ENCODE data around the gene POMT1. TPM values are rescaled to one million over a fixed set of nuclear protein-coding genes. Genes with fewer than 3 reads are reported as not detected.

POMT1 gene
- total RNA-seq, 1 donor from 2014 or later = 34.8 TPM

GRCh38 chr9:131565369-131565768 is 62.7 kb downstream of the POMT1 start:
- FAIRE-seq = no peak
- H3K4me3 Mint-ChIP-seq (ENCODE audit: unreplicated experiment) = no peak overlapping the region
- peaks cover 7% of the 10 kb centered on the region for H3K4me1 Mint-ChIP-seq (ENCODE audit: low read depth, unreplicated experiment)
- Histone ChIP-seq H4K20me1 (ENCODE audit: insufficient read depth, low read length) (no peaks in the 10 kb centered on the region), H3K27ac (ENCODE audit: low read depth, low read length) (no peak overlapping the region), H3K4me3 (ENCODE audit: insufficient read depth, low read depth, low read length) (no peak overlapping the region), H2AFZ (ENCODE audit: low read depth, low read length) (no peak overlapping the region), H3K4me2 (ENCODE audit: low read length) (no peak overlapping the region), H3K9me3 (ENCODE audit: insufficient read depth, low read depth, low read length) (no peaks in the 10 kb centered on the region), H3K79me2 (ENCODE audit: insufficient read depth, low read length) (no peaks in the 10 kb centered on the region), H3K9ac (ENCODE audit: low read length) (no peak overlapping the region), H3K36me3 (ENCODE audit: insufficient read depth, low read length) (no peaks in the 10 kb centered on the region), H3K27me3 (ENCODE audit: insufficient read depth, low read length) (no peaks in the 10 kb centered on the region), H3K4me1 (ENCODE audit: insufficient read depth, low read length) (no peaks in the 10 kb centered on the region)
- H3K27ac Mint-ChIP-seq (ENCODE audit: unreplicated experiment) = no peak overlapping the region
- TF ChIP-seq CTCF (IDR thresholded peaks at IDR 0.05; ENCODE audit: insufficient read depth, low read depth, low read length) = no peak
- TF ChIP-seq EZH2 (IDR thresholded peaks at IDR 0.05; ENCODE audit: insufficient read depth, low read length) = no peak
- H3K9me3 Mint-ChIP-seq (ENCODE audit: unreplicated experiment) = peaks cover 18% of the 10 kb centered on the region
- peaks cover 10% of the 10 kb centered on the region for H3K36me3 Mint-ChIP-seq (ENCODE audit: low read depth, unreplicated experiment)
- no peak for DNase-seq (ENCODE audit: low read depth)
- no peaks in the 10 kb centered on the region for H3K27me3 Mint-ChIP-seq (ENCODE audit: low read depth, unreplicated experiment)

GRCh38 chr9:131566158-131566557 is 63.4 kb downstream of the POMT1 start:
- Mint-ChIP-seq H3K9me3 (ENCODE audit: unreplicated experiment) (peaks cover 15% of the 10 kb centered on the region), H3K4me3 (ENCODE audit: unreplicated experiment) (no peak overlapping the region)
- no peaks in the 10 kb centered on the region for H3K9me3 ChIP-seq (ENCODE audit: insufficient read depth, low read depth, low read length)

GRCh38 chr9:131567910-131568309 is 65.2 kb downstream of the POMT1 start:
- Histone ChIP-seq H3K4me1 (ENCODE audit: insufficient read depth, low read length) (no peaks in the 10 kb centered on the region), H3K27me3 (ENCODE audit: insufficient read depth, low read length) (no peaks in the 10 kb centered on the region), H4K20me1 (ENCODE audit: insufficient read depth, low read length) (no peaks in the 10 kb centered on the region), H3K4me3 (ENCODE audit: insufficient read depth, low read depth, low read length) (no peak overlapping the region), H3K36me3 (ENCODE audit: insufficient read depth, low read length) (no peaks in the 10 kb centered on the region), H3K4me2 (ENCODE audit: low read length) (no peak overlapping the region), H3K27ac (ENCODE audit: low read depth, low read length) (no peak overlapping the region), H3K9me3 (ENCODE audit: insufficient read depth, low read depth, low read length) (no peaks in the 10 kb centered on the region), H3K79me2 (ENCODE audit: insufficient read depth, low read length) (no peaks in the 10 kb centered on the region), H2AFZ (ENCODE audit: low read depth, low read length) (no peak overlapping the region), H3K9ac (ENCODE audit: low read length) (no peak overlapping the region)
- H3K9me3 Mint-ChIP-seq (ENCODE audit: unreplicated experiment) = peaks cover 14% of the 10 kb centered on the region
- peaks cover 12% of the 10 kb centered on the region for H3K36me3 Mint-ChIP-seq (ENCODE audit: low read depth, unreplicated experiment)
- TF ChIP-seq EZH2 (IDR thresholded peaks at IDR 0.05; ENCODE audit: insufficient read depth, low read length) = no peak
- TF ChIP-seq CTCF (IDR thresholded peaks at IDR 0.05; ENCODE audit: insufficient read depth, low read depth, low read length) = no peak
- H3K27ac Mint-ChIP-seq (ENCODE audit: unreplicated experiment) = no peak overlapping the region
- H3K27me3 Mint-ChIP-seq (ENCODE audit: low read depth, unreplicated experiment) = no peaks in the 10 kb centered on the region
- no peak for FAIRE-seq
- DNase-seq (ENCODE audit: low read depth) = no peak
- H3K4me1 Mint-ChIP-seq (ENCODE audit: low read depth, unreplicated experiment) = no peaks in the 10 kb centered on the region
- H3K4me3 Mint-ChIP-seq (ENCODE audit: unreplicated experiment) = no peak overlapping the region

More at GRCh38 chr9:131566158-131566557, 63.4 kb downstream of the POMT1 start:
- Histone ChIP-seq H3K27ac (ENCODE audit: low read depth, low read length) (no peak overlapping the region), H3K4me2 (ENCODE audit: low read length) (no peak overlapping the region), H3K36me3 (ENCODE audit: insufficient read depth, low read length) (no peaks in the 10 kb centered on the region), H3K27me3 (ENCODE audit: insufficient read depth, low read length) (no peaks in the 10 kb centered on the region), H3K79me2 (ENCODE audit: insufficient read depth, low read length) (no peaks in the 10 kb centered on the region), H3K4me1 (ENCODE audit: insufficient read depth, low read length) (no peaks in the 10 kb centered on the region), H2AFZ (ENCODE audit: low read depth, low read length) (no peak overlapping the region), H3K9ac (ENCODE audit: low read length) (no peak overlapping the region), H3K4me3 (ENCODE audit: insufficient read depth, low read depth, low read length) (no peak overlapping the region), H4K20me1 (ENCODE audit: insufficient read depth, low read length) (no peaks in the 10 kb centered on the region)
- no peak for DNase-seq (ENCODE audit: low read depth)
- TF ChIP-seq EZH2 (IDR thresholded peaks at IDR 0.05; ENCODE audit: insufficient read depth, low read length) = no peak
- no peak overlapping the region for H3K27ac Mint-ChIP-seq (ENCODE audit: unreplicated experiment)
- no peaks in the 10 kb centered on the region for H3K27me3 Mint-ChIP-seq (ENCODE audit: low read depth, unreplicated experiment)
- peaks cover 11% of the 10 kb centered on the region for H3K36me3 Mint-ChIP-seq (ENCODE audit: low read depth, unreplicated experiment)
- FAIRE-seq = no peak
- H3K4me1 Mint-ChIP-seq (ENCODE audit: low read depth, unreplicated experiment) = peaks cover 7% of the 10 kb centered on the region

Other genes starting within 250 kb of the POMT1 start
- gene FAM78A, start 226.4 kb upstream of the POMT1 start, total RNA-seq = 0.73 and 1.1 TPM in 2 replicates
- gene PLPP7, start 213.2 kb upstream of the POMT1 start, total RNA-seq = 0.20 and 0.65 TPM in 2 replicates
- gene PRRC2B, start 108.8 kb upstream of the POMT1 start, total RNA-seq = 260 and 292 TPM in 2 replicates
- gene UCK1, start 28.3 kb downstream of the POMT1 start, total RNA-seq = 11.9 and 15.4 TPM in 2 replicates
- gene PRRT1B, start 42.6 kb downstream of the POMT1 start, total RNA-seq = not detected in 2 replicates
- 63.2 and 76.8 TPM in 2 replicates for gene RAPGEF1, start 237.2 kb downstream of the POMT1 start, total RNA-seq